Cerebellar cortex (tissue), 1 donor: Measurements from ENCODE around the gene ABHD14A.
A peak's percentile ranks its signal among the peaks of the same experiment; 100 is the strongest.
"Not testable (repeated sequence)": the region's sequence is repeated elsewhere in the genome, so short reads cannot be mapped to it uniquely, and the experiment has no call there.

ENCODE experiments used
- DNase-seq: peaks from one replicate; pipeline ENCODE4 v3.0.0-alpha.2; 2015; ENCODE audit warnings: low spot score

Gene ABHD14A

GRCh38 chr3:51974277-51974962 is 444 bp upstream of the ABHD14A start:
- DNase-seq = no peak

- peak; percentile 93 for DNase-seq
Observed at GRCh38 chr3:51975852-51976549, 1.1 kb downstream of the ABHD14A start.

- DNase-seq = no peak
Observed at GRCh38 chr3:51977446-51978142, 2.7 kb downstream of the ABHD14A start.

- no peak for DNase-seq
Observed at GRCh38 chr3:51978143-51978502, 3.3 kb downstream of the ABHD14A start.

- DNase-seq = no peak
Observed at GRCh38 chr3:51980253-51980652, 5.4 kb downstream of the ABHD14A start.

GRCh38 chr3:51982352-51982837 is 7.5 kb downstream of the ABHD14A start:
- DNase-seq = peak; percentile 46

GRCh38 chr3:51982838-51983577 is 8.1 kb downstream of the ABHD14A start, which contains the start of gene ACY1:
Gene ACY1 (plus strand): TSS chr3:51983535. CDS start chr3:51984065, 530 bp downstream.
- peak; percentile 74 for DNase-seq

GRCh38 chr3:51983578-51984268 is 8.9 kb downstream of the ABHD14A start:
- no peak for DNase-seq

GRCh38 chr3:51984269-51984647 is 9.4 kb downstream of the ABHD14A start:
- DNase-seq = no peak

- no peak for DNase-seq
Observed at GRCh38 chr3:51985063-51985462, 10.2 kb downstream of the ABHD14A start.

- DNase-seq = no peak
Observed at GRCh38 chr3:51986010-51986947, 11.4 kb downstream of the ABHD14A start.

- no peak for DNase-seq
Observed at GRCh38 chr3:51987568-51987967, 12.7 kb downstream of the ABHD14A start.

GRCh38 chr3:51988286-51989146 is 13.7 kb downstream of the ABHD14A start:
- DNase-seq = no peak

- DNase-seq = not testable (repeated sequence)
Observed at GRCh38 chr3:51990501-51990971, 15.7 kb downstream of the ABHD14A start.

- peak; percentile 58 for DNase-seq
Observed at GRCh38 chr3:51992017-51992682, 17.3 kb downstream of the ABHD14A start.

- not testable (repeated sequence) for DNase-seq
Observed at GRCh38 chr3:51993657-51994056, 18.8 kb downstream of the ABHD14A start.

GRCh38 chr3:51994530-51994929 is 19.7 kb downstream of the ABHD14A start:
- no peak for DNase-seq

- peak; percentile 95 for DNase-seq
Observed at GRCh38 chr3:51995346-51996163, 20.7 kb downstream of the ABHD14A start, which contains the start of gene RPL29. Gene RPL29 (minus strand): TSS chr3:51995895. CDS start chr3:51995461, 434 bp downstream.
